ENCODE measurements around the gene RBAK. TPM values are rescaled to one million over a fixed set of nuclear protein-coding genes. Genes with fewer than 3 reads are reported as not detected.

RBAK gene
- total RNA-seq, 1 experiment from 2014 or later: 14.8 TPM

GRCh38 chr7:5117095-5117970 is 71.7 kb downstream of the RBAK start:
- H3K4me1 ChIP-seq (ENCODE audit: control insufficient read depth, insufficient read depth, low read length): no peaks in the 10 kb centered on the region; the same call in 1 of the 2 replicates
- intact Hi-C loops (cut with micrococcal nuclease; ENCODE audit: unreplicated experiment): no loop called here
- no peaks in the 10 kb centered on the region for H3K36me3 ChIP-seq (ENCODE audit: control insufficient read depth, insufficient read depth, low read length)
- no peak overlapping the region for H3K27ac ChIP-seq (ENCODE audit: low read length)
- H3K27me3 ChIP-seq (ENCODE audit: control insufficient read depth, insufficient read depth, low read length): no peaks in the 10 kb centered on the region
- H3K9me3 ChIP-seq (ENCODE audit: control insufficient read depth, insufficient read depth, low read depth, low read length): no peaks in the 10 kb centered on the region
- ATAC-seq (no peak), DNase-seq (ENCODE audit: low read depth, low spot score) (no peak)
- in situ Hi-C loops (cut with HindIII; ENCODE audit: low pct_unique_long_range_greater_than_20kb, low sequenced_read_pairs): no loop called here
- CTCF ChIA-PET: no interaction called here
- H3K4me3 ChIP-seq (ENCODE audit: low read depth in 2 of 2, low read length in 2 of 2): no peak overlapping the region
- no TSS peak for BruUV-seq (replicated peaks)
- TF ChIP-seq, protein P1, sequence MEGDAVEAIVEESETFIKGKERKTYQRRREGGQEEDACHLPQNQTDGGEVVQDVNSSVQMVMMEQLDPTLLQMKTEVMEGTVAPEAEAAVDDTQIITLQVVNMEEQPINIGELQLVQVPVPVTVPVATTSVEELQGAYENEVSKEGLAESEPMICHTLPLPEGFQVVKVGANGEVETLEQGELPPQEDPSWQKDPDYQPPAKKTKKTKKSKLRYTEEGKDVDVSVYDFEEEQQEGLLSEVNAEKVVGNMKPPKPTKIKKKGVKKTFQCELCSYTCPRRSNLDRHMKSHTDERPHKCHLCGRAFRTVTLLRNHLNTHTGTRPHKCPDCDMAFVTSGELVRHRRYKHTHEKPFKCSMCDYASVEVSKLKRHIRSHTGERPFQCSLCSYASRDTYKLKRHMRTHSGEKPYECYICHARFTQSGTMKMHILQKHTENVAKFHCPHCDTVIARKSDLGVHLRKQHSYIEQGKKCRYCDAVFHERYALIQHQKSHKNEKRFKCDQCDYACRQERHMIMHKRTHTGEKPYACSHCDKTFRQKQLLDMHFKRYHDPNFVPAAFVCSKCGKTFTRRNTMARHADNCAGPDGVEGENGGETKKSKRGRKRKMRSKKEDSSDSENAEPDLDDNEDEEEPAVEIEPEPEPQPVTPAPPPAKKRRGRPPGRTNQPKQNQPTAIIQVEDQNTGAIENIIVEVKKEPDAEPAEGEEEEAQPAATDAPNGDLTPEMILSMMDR (IDR thresholded peaks at IDR 0.05): no peak
- no peak for TF ChIP-seq TCF7L2 (IDR thresholded peaks at IDR 0.05; ENCODE audit: low read depth, low read length)
- TF ChIP-seq POLR2AphosphoS5 (IDR thresholded peaks at IDR 0.05; ENCODE audit: low read depth, low read length): no peak
- TF ChIP-seq SIN3A (IDR thresholded peaks at IDR 0.05; ENCODE audit: borderline replicate concordance, insufficient read depth, low read depth, low read length): no peak
- TF ChIP-seq, protein P2, sequence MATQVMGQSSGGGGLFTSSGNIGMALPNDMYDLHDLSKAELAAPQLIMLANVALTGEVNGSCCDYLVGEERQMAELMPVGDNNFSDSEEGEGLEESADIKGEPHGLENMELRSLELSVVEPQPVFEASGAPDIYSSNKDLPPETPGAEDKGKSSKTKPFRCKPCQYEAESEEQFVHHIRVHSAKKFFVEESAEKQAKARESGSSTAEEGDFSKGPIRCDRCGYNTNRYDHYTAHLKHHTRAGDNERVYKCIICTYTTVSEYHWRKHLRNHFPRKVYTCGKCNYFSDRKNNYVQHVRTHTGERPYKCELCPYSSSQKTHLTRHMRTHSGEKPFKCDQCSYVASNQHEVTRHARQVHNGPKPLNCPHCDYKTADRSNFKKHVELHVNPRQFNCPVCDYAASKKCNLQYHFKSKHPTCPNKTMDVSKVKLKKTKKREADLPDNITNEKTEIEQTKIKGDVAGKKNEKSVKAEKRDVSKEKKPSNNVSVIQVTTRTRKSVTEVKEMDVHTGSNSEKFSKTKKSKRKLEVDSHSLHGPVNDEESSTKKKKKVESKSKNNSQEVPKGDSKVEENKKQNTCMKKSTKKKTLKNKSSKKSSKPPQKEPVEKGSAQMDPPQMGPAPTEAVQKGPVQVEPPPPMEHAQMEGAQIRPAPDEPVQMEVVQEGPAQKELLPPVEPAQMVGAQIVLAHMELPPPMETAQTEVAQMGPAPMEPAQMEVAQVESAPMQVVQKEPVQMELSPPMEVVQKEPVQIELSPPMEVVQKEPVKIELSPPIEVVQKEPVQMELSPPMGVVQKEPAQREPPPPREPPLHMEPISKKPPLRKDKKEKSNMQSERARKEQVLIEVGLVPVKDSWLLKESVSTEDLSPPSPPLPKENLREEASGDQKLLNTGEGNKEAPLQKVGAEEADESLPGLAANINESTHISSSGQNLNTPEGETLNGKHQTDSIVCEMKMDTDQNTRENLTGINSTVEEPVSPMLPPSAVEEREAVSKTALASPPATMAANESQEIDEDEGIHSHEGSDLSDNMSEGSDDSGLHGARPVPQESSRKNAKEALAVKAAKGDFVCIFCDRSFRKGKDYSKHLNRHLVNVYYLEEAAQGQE (IDR thresholded peaks at IDR 0.05; ENCODE audit: insufficient read depth in 1 of 2, low read depth in 2 of 2, low read length in 1 of 2): no peak
- POLR2A ChIA-PET: no interaction called here

Other genes with a start within 250 kb of the RBAK start
- gene PAPOLB, start 183.8 kb upstream of the RBAK start, total RNA-seq (2021; ENCODE audit: unreplicated experiment): not detected
- 1.3 TPM for gene RADIL, start 162.1 kb upstream of the RBAK start, total RNA-seq (2021; ENCODE audit: unreplicated experiment)
- gene MMD2, start 86.7 kb upstream of the RBAK start, total RNA-seq (2021; ENCODE audit: unreplicated experiment): not detected
- gene WIPI2, start 144.4 kb downstream of the RBAK start, total RNA-seq (2021; ENCODE audit: unreplicated experiment): 64.8 TPM
- gene SLC29A4, start 237.1 kb downstream of the RBAK start, total RNA-seq (2021; ENCODE audit: unreplicated experiment): 38.9 TPM

All from Panc1 (cell line).